GM12878 (cell line): ENCODE measurements around the gene IL10. TPM values are rescaled to one million over a fixed set of nuclear protein-coding genes. Genes with fewer than 3 reads are reported as not detected.

Experiments used
- ASH2L ChIP-seq: fragments of 300-600, 200-600 bp; sonication (generic); IDR thresholded peaks from 2 replicates; pipeline ENCODE4 v1.6.1; 2017; ENCODE audit warnings: low read depth, mild to moderate bottlenecking, borderline replicate concordance
- BMI1 ChIP-seq: fragments of 450-650 bp; IDR thresholded peaks from 2 replicates; pipeline ENCODE4 v1.6.1; 2016; ENCODE audit warnings: mild to moderate bottlenecking, moderate library complexity, borderline replicate concordance
- CTCF ChIP-seq, 3 experiments: IDR thresholded peaks in 2 of 3; conservative IDR thresholded peaks in 1 of 3; 2 replicates each; pipeline ENCODE4 v1.5.1; 2011; ENCODE audit warnings: low read depth in 3 of 3, low read length in 3 of 3, mild to moderate bottlenecking in 3 of 3, control low read depth in 2 of 3, moderate library complexity in 2 of 3, inconsistent platforms in 1 of 3, mixed read lengths in 1 of 3; ENCODE audit not compliant: control insufficient read depth in 2 of 3, insufficient read depth in 1 of 3; ENCODE audit errors: extremely low read depth in 1 of 3
- FOXK2 ChIP-seq: fragments of 450-650 bp; IDR thresholded peaks from 2 replicates; pipeline ENCODE4 v1.6.1; 2017; ENCODE audit warnings: mild to moderate bottlenecking, moderate library complexity
- HSF1 ChIP-seq: fragments of 150-350 bp; IDR thresholded peaks from 2 replicates; pipeline ENCODE4 v1.6.1; 2014; ENCODE audit warnings: mild to moderate bottlenecking, low read depth, low read length
- KAT2A ChIP-seq: conservative IDR thresholded peaks from 2 replicates; pipeline ENCODE4 v1.6.1; 2011; ENCODE audit warnings: low read depth, low read length; ENCODE audit not compliant: control insufficient read depth
- MTA3 ChIP-seq: IDR thresholded peaks from 2 replicates; pipeline ENCODE4 v1.6.1; 2012; ENCODE audit warnings: low read length, inconsistent platforms, borderline replicate concordance
- MYB ChIP-seq: fragments of 150-350 bp; IDR thresholded peaks from 2 replicates; pipeline ENCODE4 v1.6.1; 2014; ENCODE audit warnings: mild to moderate bottlenecking, low read depth, low read length, borderline replicate concordance
- NR2C2 ChIP-seq: IDR thresholded peaks from 2 replicates; pipeline ENCODE4 v1.6.1; 2011; ENCODE audit warnings: borderline replicate concordance, low read depth; ENCODE audit not compliant: control insufficient read depth, insufficient read length
- PBX3 ChIP-seq: IDR thresholded peaks from 2 replicates; pipeline ENCODE4 v1.6.1; 2011; ENCODE audit warnings: mild to moderate bottlenecking, low read depth, low read length, moderate library complexity; ENCODE audit not compliant: insufficient replicate concordance
- PML ChIP-seq: IDR thresholded peaks from 2 replicates; pipeline ENCODE4 v1.6.1; 2012; ENCODE audit warnings: low read length, inconsistent platforms
- RELA ChIP-seq: fragments of 450-650 bp; IDR thresholded peaks from 2 replicates; pipeline ENCODE4 v1.8.0; 2014; ENCODE audit warnings: borderline replicate concordance; ENCODE audit not compliant: partially characterized antibody
- SIX5 ChIP-seq: IDR thresholded peaks from 2 replicates; pipeline ENCODE4 v1.6.1; 2011; ENCODE audit warnings: mild to moderate bottlenecking, low read depth, low read length, moderate library complexity; ENCODE audit not compliant: severe bottlenecking
- polyA plus RNA-seq, 11 experiments: library from polyadenylated mRNA; depleted of rRNA in 4 of 11; unstranded in 6 of 11; stranded (reverse) in 5 of 11; fragments of >200 nt; fragmentation: Nextera tagmentation in 4 of 11; fragmentation: Illumina TruSeq in 1 of 11; extraction: Ambion mirVana in 4 of 11; extraction: Trizol in 1 of 11; gene quantifications; 1 replicate in 1 of 11; 2 replicates in 10 of 11; pipeline versions ENCODE4 v1.2.1 to v1.2.3, GENCODE V29; 2011 to 2016; ENCODE audit warnings: inconsistent platforms in 2 of 11, missing spikeins in 2 of 11, low read depth in 1 of 11
- total RNA-seq, 4 experiments: library from RNA; depleted of rRNA in 3 of 4; stranded (reverse); fragments of >200 nt in 3 of 4; fragmentation: Illumina TruSeq in 1 of 4; extraction: Trizol in 1 of 4; gene quantifications; 2 replicates each; pipeline versions ENCODE4 v1.2.1 to v1.2.3, GENCODE V29; 2013 to 2021
- TF ChIP-seq, protein P1 (sequence below): fragments of 450-650 bp; IDR thresholded peaks from 2 replicates; pipeline ENCODE4 v1.6.1; 2017; ENCODE audit warnings: mild to moderate bottlenecking, low read depth, inconsistent platforms; ENCODE audit not compliant: poor library complexity, severe bottlenecking
- TF ChIP-seq, protein P2 (sequence below): fragments of 450-650 bp; IDR thresholded peaks from 2 replicates; pipeline ENCODE4 v1.6.1; 2016; ENCODE audit warnings: mild to moderate bottlenecking, moderate library complexity, borderline replicate concordance

IL10 gene
- total and polyA plus RNA-seq, 10 of the 15 experiments (the other 5 are each of a cell fraction or from before 2014, with no cell fraction given): 0.34 to 5.0 (median 1.1) TPM

GRCh38 chr1:206803221-206803730 lies 31.0 kb upstream of the IL10 start (continued):
- TF ChIP-seq BMI1 (peak; percentile 73; the same call in 1 of the 2 replicates), ASH2L (0 out of 2 replicates have a peak, but pooled peaks have one; percentile 40), HSF1 (no peak), FOXK2 (no peak; the same call in none of the 2 replicates), MTA3 (peak; percentile 99; the same call in 1 of the 2 replicates), NR2C2 (no peak), PBX3 (peak; percentile 15), MYB (no peak), KAT2A (no peak), RELA (peak; percentile 87), PML (peak; percentile 83; the same call in 1 of the 2 replicates), SIX5 (no peak), CTCF (IDR thresholded peaks at IDR 0.05 in 2 of 3, conservative IDR thresholded peaks at IDR 0.05 in 1 of 3; ENCODE audit: control insufficient read depth in 2 of 3, extremely low read depth in 1 of 3, insufficient read depth in 1 of 3, low read depth in 3 of 3, low read length in 3 of 3) (no peak)
- TF ChIP-seq, protein P1, sequence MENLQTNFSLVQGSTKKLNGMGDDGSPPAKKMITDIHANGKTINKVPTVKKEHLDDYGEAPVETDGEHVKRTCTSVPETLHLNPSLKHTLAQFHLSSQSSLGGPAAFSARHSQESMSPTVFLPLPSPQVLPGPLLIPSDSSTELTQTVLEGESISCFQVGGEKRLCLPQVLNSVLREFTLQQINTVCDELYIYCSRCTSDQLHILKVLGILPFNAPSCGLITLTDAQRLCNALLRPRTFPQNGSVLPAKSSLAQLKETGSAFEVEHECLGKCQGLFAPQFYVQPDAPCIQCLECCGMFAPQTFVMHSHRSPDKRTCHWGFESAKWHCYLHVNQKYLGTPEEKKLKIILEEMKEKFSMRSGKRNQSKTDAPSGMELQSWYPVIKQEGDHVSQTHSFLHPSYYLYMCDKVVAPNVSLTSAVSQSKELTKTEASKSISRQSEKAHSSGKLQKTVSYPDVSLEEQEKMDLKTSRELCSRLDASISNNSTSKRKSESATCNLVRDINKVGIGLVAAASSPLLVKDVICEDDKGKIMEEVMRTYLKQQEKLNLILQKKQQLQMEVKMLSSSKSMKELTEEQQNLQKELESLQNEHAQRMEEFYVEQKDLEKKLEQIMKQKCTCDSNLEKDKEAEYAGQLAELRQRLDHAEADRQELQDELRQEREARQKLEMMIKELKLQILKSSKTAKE: peak; percentile 100
- TF ChIP-seq, protein P2, sequence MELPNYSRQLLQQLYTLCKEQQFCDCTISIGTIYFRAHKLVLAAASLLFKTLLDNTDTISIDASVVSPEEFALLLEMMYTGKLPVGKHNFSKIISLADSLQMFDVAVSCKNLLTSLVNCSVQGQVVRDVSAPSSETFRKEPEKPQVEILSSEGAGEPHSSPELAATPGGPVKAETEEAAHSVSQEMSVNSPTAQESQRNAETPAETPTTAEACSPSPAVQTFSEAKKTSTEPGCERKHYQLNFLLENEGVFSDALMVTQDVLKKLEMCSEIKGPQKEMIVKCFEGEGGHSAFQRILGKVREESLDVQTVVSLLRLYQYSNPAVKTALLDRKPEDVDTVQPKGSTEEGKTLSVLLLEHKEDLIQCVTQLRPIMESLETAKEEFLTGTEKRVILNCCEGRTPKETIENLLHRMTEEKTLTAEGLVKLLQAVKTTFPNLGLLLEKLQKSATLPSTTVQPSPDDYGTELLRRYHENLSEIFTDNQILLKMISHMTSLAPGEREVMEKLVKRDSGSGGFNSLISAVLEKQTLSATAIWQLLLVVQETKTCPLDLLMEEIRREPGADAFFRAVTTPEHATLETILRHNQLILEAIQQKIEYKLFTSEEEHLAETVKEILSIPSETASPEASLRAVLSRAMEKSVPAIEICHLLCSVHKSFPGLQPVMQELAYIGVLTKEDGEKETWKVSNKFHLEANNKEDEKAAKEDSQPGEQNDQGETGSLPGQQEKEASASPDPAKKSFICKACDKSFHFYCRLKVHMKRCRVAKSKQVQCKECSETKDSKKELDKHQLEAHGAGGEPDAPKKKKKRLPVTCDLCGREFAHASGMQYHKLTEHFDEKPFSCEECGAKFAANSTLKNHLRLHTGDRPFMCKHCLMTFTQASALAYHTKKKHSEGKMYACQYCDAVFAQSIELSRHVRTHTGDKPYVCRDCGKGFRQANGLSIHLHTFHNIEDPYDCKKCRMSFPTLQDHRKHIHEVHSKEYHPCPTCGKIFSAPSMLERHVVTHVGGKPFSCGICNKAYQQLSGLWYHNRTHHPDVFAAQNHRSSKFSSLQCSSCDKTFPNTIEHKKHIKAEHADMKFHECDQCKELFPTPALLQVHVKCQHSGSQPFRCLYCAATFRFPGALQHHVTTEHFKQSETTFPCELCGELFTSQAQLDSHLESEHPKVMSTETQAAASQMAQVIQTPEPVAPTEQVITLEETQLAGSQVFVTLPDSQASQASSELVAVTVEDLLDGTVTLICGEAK: no peak; the same call in 1 of the 2 replicates
